Measurements from ENCODE around the gene EDEM2. TPM values are rescaled to one million over a fixed set of nuclear protein-coding genes. Genes with fewer than 3 reads are reported as not detected.

Gene EDEM2
- total RNA-seq, 2 donors from 2014 or later = 27.1 to 30.0 TPM

DNA sequence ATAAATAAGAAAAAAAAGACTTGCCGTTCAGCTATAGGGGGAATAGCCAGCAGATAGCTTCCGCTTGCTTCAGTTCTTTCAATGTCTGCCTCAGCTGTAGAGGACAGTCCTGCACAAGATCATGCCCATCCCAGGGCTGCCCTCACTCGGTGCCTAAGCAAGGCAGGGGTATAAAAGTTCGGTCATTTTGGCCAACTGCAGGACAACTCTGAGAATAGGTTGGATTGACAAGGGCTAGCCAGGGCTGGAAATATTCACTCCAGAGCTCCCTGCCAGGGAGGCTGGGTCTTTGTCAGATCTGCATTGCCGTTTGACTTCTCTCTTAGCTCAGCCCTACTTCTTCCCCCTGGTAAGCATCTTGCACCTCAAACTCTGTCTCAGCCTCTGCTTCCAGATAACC is 33.1 kb upstream of the EDEM2 start:
- Histone ChIP-seq H3K4me3 (no peak overlapping the region), H3K4me1 (replicated peaks) (no peaks in the 10 kb centered on the region), H3K27ac (no peak overlapping the region), H3K27me3 (replicated peaks; ENCODE audit: insufficient read depth) (no peaks in the 10 kb centered on the region), H3K9me3 (no peaks in the 10 kb centered on the region), H3K36me3 (no peaks in the 10 kb centered on the region)
- 88% methylated on average over 5 of the region's 5 CpGs for WGBS
- intact Hi-C loops (cut with DNase I) = no loop called here
- no peak for TF ChIP-seq CTCF (IDR thresholded peaks at IDR 0.05)
- TF ChIP-seq POLR2A (IDR thresholded peaks at IDR 0.05) = no peak
- TF ChIP-seq POLR2AphosphoS5 (IDR thresholded peaks at IDR 0.05) = no peak
- no peak for DNase-seq (ENCODE audit: low spot score)

DNA sequence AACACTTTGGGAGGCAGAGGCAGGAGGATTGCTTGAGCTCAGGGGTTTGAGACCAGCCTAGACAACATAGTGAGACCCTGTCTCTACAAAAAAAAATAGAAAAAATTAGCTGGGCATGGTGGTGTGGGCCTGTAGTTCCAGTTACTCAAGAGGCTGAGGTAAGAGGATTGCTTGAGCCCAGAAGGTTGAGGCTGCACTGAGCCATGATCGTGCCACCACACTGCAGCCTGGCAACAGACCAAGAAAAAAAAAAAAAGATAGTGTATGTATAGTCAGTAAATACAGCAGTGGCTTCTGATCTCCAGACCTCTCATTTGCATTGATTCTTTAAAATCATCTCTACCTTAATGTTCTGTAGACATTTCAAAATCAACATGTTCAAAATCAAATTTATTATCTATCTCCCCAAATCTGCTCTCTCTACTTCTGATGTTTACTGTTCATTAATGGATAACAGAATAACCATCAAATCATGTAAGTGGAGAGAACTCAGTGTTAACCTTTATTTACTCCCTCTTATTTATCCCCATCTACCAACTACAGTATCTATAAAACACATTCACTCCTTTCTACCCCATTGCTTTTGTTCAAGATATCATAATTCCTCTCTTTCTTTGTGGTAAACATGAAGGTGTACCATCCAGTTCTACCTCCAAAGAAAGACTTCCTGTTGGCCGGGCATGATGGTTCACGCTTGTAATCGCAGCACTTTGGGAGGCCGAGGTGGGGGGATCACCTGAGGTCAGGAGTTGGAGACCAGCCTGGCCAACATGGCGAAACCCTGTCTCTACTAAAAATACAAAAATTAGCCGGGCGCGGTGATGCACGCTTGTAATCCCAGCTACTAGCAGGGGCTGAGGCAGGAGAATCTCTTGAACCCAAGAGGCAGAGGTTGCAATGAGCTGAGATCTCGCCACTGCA is 32.4 kb upstream of the EDEM2 start:
- no peak overlapping the region for H3K27ac ChIP-seq
- intact Hi-C loops (cut with DNase I) = no loop called here
- no peaks in the 10 kb centered on the region for H3K4me1 ChIP-seq (replicated peaks)
- H3K9me3 ChIP-seq = no peaks in the 10 kb centered on the region
- WGBS = 69% methylated on average over 11 of the region's 11 CpGs
- DNase-seq (ENCODE audit: low spot score) = no peak
- no peak overlapping the region for H3K4me3 ChIP-seq
- TF ChIP-seq CTCF (IDR thresholded peaks at IDR 0.05) (no peak), POLR2A (IDR thresholded peaks at IDR 0.05) (no peak), POLR2AphosphoS5 (IDR thresholded peaks at IDR 0.05) (no peak)
- H3K36me3 ChIP-seq = no peaks in the 10 kb centered on the region
- no peaks in the 10 kb centered on the region for H3K27me3 ChIP-seq (replicated peaks; ENCODE audit: insufficient read depth)

GRCh38 chr20:35176132-35176531 is 29.0 kb upstream of the EDEM2 start:
- Histone ChIP-seq H3K4me1 (replicated peaks) (no peaks in the 10 kb centered on the region), H3K27ac (no peak overlapping the region), H3K4me3 (no peak overlapping the region), H3K27me3 (replicated peaks; ENCODE audit: insufficient read depth) (no peaks in the 10 kb centered on the region), H3K9me3 (no peaks in the 10 kb centered on the region), H3K36me3 (no peaks in the 10 kb centered on the region)
- DNase-seq (ENCODE audit: low spot score) = no peak
- WGBS = 95% methylated on average over 14 of the region's 14 CpGs
- no peak for TF ChIP-seq POLR2AphosphoS5 (IDR thresholded peaks at IDR 0.05)
- no peak for TF ChIP-seq POLR2A (IDR thresholded peaks at IDR 0.05)
- intact Hi-C loops (cut with DNase I) = no loop called here

DNA sequence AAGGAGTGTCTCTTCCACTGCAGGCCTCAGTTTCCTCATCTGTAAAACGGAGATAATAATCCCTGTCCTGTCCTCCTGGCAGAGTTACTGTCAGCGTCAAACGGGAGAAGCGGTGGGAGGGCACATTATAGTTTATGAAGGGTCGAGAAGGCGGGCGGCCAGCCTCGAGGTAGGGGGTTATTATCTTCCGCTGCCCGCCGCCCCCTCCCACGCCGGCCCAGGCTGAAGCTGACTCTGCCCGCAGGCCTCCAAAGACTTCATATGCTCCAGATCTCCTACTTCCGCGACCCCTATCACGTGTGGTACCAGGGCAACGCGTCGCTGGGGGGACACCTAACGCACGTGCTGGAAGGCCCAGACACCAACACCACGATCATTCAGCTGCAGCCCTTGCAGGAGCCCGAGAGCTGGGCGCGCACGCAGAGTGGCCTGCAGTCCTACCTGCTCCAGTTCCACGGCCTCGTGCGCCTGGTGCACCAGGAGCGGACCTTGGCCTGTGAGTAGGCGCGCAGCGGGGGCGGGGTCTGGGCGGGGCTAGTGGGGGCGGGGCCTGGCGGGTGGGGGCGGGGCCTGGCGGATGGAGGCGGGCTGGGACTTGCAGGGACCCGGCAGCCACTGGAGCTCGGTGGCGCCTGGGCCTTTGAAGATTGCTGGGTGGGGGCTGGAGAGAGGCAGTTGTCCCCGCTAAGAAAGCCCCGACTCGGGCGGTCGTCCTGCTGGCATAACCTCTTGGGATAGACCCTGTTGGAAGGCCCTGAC is 27.5 kb upstream of the EDEM2 start:
- Histone ChIP-seq H3K4me1 (replicated peaks) (no peaks in the 10 kb centered on the region), H3K27ac (no peak overlapping the region), H3K27me3 (replicated peaks; ENCODE audit: insufficient read depth) (no peaks in the 10 kb centered on the region), H3K9me3 (no peaks in the 10 kb centered on the region), H3K4me3 (no peak overlapping the region), H3K36me3 (no peaks in the 10 kb centered on the region)
- intact Hi-C loops (cut with DNase I) = no loop called here
- WGBS = 64% methylated on average over 38 of the region's 49 CpGs
- DNase-seq (ENCODE audit: low spot score) = no peak
- TF ChIP-seq POLR2AphosphoS5 (IDR thresholded peaks at IDR 0.05) = no peak
- no peak for TF ChIP-seq CTCF (IDR thresholded peaks at IDR 0.05)
- no peak for TF ChIP-seq POLR2A (IDR thresholded peaks at IDR 0.05)

- Histone ChIP-seq H3K27me3 (replicated peaks; ENCODE audit: insufficient read depth) (no peaks in the 10 kb centered on the region), H3K36me3 (no peaks in the 10 kb centered on the region), H3K4me1 (replicated peaks) (no peaks in the 10 kb centered on the region), H3K9me3 (no peaks in the 10 kb centered on the region), H3K27ac (no peak overlapping the region), H3K4me3 (no peak overlapping the region)
- DNase-seq (ENCODE audit: low spot score) = no peak
- intact Hi-C loops (cut with DNase I) = no loop called here
- TF ChIP-seq CTCF (IDR thresholded peaks at IDR 0.05) (no peak), POLR2A (IDR thresholded peaks at IDR 0.05) (no peak), POLR2AphosphoS5 (IDR thresholded peaks at IDR 0.05) (no peak)
- WGBS = 92% methylated on average over 12 of the region's 12 CpGs
These were observed 26.5 kb upstream of the EDEM2 start for GRCh38 chr20:35173576-35174192.

All from prostate gland (tissue), 2 donors.